B cell (primary cell): ENCODE results near the gene RAB11FIP3. TPM values are rescaled to one million over a fixed set of nuclear protein-coding genes. Genes with fewer than 3 reads are reported as not detected.

ENCODE experiments used
- ATAC-seq: fragments of 200-7000 bp; cut with Tn5 transposase; one replicate; pipeline ENCODE4 v1.10.0; 2021; ENCODE audit warnings: low read depth, mild to moderate bottlenecking, moderate number of reproducible peaks, moderate library complexity
- CTCF ChIA-PET: fragments of 350-600 bp; sonication (Branson Sonifier 250); formaldehyde crosslinking; loops from one replicate; lab custom pipeline; 2021; ENCODE audit warnings: antibody characterized with exemption, inconsistent platforms; lab: Charles Lee
- POLR2A ChIA-PET: fragments of 350-600 bp; sonication (Branson Sonifier 250); formaldehyde crosslinking; loops from one replicate; lab custom pipeline; 2021; ENCODE audit warnings: antibody characterized with exemption; lab: Charles Lee
- DNase-seq: peaks from one replicate; pipeline ENCODE4 v3.0.0; 2013
- H2AFZ ChIP-seq: 2 replicates; pipeline ENCODE4 v1.6.1; 2012; ENCODE audit warnings: mild to moderate bottlenecking, low read depth, low read length; ENCODE audit not compliant: insufficient read depth, poor library complexity, severe bottlenecking
- H3K27ac ChIP-seq, 2 donors: 1 replicate in 1 of 2; 2 replicates in 1 of 2; pipeline ENCODE4 v1.5.1; 2012 to 2013; ENCODE audit warnings: low read length in 2 of 2, mild to moderate bottlenecking in 2 of 2, moderate library complexity in 1 of 2
- H3K27me3 ChIP-seq, 4 experiments: fragments of 200-600 bp in 1 of 4; sonication (generic) in 1 of 4; replicated peaks in 1 of 4; 1 replicate in 2 of 4; 2 replicates in 2 of 4; pipeline versions ENCODE4 v1.6.1 to v1.7.0; 2013 to 2016; ENCODE audit warnings: low read length in 3 of 4, mild to moderate bottlenecking in 2 of 4, mixed read lengths in 1 of 4, moderate library complexity in 1 of 4; ENCODE audit not compliant: insufficient read depth in 4 of 4, control insufficient read depth in 3 of 4; ENCODE audit errors: control extremely low read depth in 1 of 4
- H3K36me3 ChIP-seq, 2 experiments: replicated peaks in 1 of 2; 1 replicate in 1 of 2; 2 replicates in 1 of 2; pipeline versions ENCODE4 v1.6.1 to v1.7.1; 2013; ENCODE audit warnings: low read length in 1 of 2; ENCODE audit not compliant: insufficient read depth in 2 of 2, control insufficient read depth in 1 of 2; ENCODE audit errors: control extremely low read depth in 1 of 2, extremely low read depth in 1 of 2
- H3K4me1 ChIP-seq, 2 donors: fragments of 200-600 bp in 1 of 2; sonication (generic) in 1 of 2; 1 replicate in 1 of 2; 2 replicates in 1 of 2; pipeline versions ENCODE4 v1.5.1 to v1.6.1; 2013 to 2017; ENCODE audit warnings: low read length in 2 of 2; ENCODE audit not compliant: control insufficient read depth in 2 of 2, insufficient read depth in 2 of 2
- H3K4me2 ChIP-seq: replicated peaks from 2 replicates; pipeline ENCODE3; 2012; ENCODE audit warnings: mild to moderate bottlenecking, low read depth, low read length; ENCODE audit not compliant: poor library complexity, severe bottlenecking
- H3K4me3 ChIP-seq, 5 experiments: fragments of 200-600 bp in 1 of 5; sonication (generic) in 1 of 5; 1 replicate in 3 of 5; 2 replicates in 2 of 5; pipeline versions ENCODE4 v1.5.1 to v1.7.0; 2011 to 2016; ENCODE audit warnings: low read length in 4 of 5, mild to moderate bottlenecking in 4 of 5, low read depth in 2 of 5, control low read depth in 1 of 5, moderate library complexity in 1 of 5; ENCODE audit not compliant: insufficient read depth in 1 of 5; ENCODE audit errors: control extremely low read depth in 1 of 5, extremely low read depth in 1 of 5
- H3K79me2 ChIP-seq: fragments of 200-600 bp; sonication (generic); one replicate; pipeline ENCODE4 v1.6.0; 2016; ENCODE audit warnings: low read length; ENCODE audit not compliant: control insufficient read depth, insufficient read depth
- H3K9ac ChIP-seq: fragments of 200-600 bp; sonication (generic); 2 replicates; pipeline ENCODE4 v1.6.1; 2017; ENCODE audit warnings: mild to moderate bottlenecking, low read length, moderate library complexity
- H3K9me3 ChIP-seq, 3 donors: one replicate each; pipeline versions ENCODE4 v1.6.1 to v1.7.1; 2013; ENCODE audit warnings: low read length in 2 of 3; ENCODE audit not compliant: control insufficient read depth in 2 of 3, insufficient read depth in 1 of 3; ENCODE audit errors: control extremely low read depth in 1 of 3
- H4K20me1 ChIP-seq: 2 replicates; pipeline ENCODE4 v1.6.0; 2012; ENCODE audit warnings: mild to moderate bottlenecking, low read length; ENCODE audit not compliant: insufficient read depth, control insufficient read depth, poor library complexity, severe bottlenecking
- H3K27ac Mint-ChIP-seq: one replicate; pipeline ENCODE4 v1.8.0; 2021; ENCODE audit warnings: mixed read lengths
- H3K27me3 Mint-ChIP-seq: one replicate; pipeline ENCODE4 v1.8.0; 2021; ENCODE audit warnings: mixed read lengths
- H3K4me1 Mint-ChIP-seq: one replicate; pipeline ENCODE4 v1.8.0; 2021; ENCODE audit warnings: mixed read lengths
- H3K4me3 Mint-ChIP-seq: one replicate; pipeline ENCODE4 v1.8.0; 2021; ENCODE audit warnings: mixed read lengths
- H3K9me3 Mint-ChIP-seq: one replicate; pipeline ENCODE4 v1.8.0; 2022; ENCODE audit warnings: mixed read lengths; ENCODE audit not compliant: insufficient read depth
- EZH2 ChIP-seq: IDR thresholded peaks from 2 replicates; pipeline ENCODE4 v1.6.1; 2012; ENCODE audit warnings: borderline replicate concordance, low read depth, mild to moderate bottlenecking, moderate library complexity, low read length; ENCODE audit not compliant: insufficient read depth, poor library complexity, severe bottlenecking
- whole genome bisulfite sequencing: methylation state at CpG from one replicate; pipeline ENCODE4 v1.1.5; 2013; ENCODE audit warnings: missing lambda C conversion rate; ENCODE audit not compliant: insufficient coverage; 5-methylcytosine and 5-hydroxymethylcytosine counted together
- intact Hi-C: fragments of 100-400 bp; cut with micrococcal nuclease; formaldehyde crosslinking; loops from one replicate; pipeline ENCODE4 v1.10.0; 2022
- polyA plus RNA-seq: library from polyadenylated mRNA; depleted of rRNA; stranded (reverse); fragments of >200 nt; gene quantifications from 2 replicates; pipeline ENCODE4 v1.2.3, GENCODE V29; 2012
- total RNA-seq, 2 donors: library from RNA; stranded (reverse); fragments of 120-200 nt in 1 of 2; gene quantifications; 1 replicate in 1 of 2; 2 replicates in 1 of 2; pipeline versions ENCODE4 v1.2.3 to v1.2.4, GENCODE V29; 2013 to 2022
- TF ChIP-seq, protein P1 (sequence below): fragments of 200-600 bp; IDR thresholded peaks from one replicate; pipeline ENCODE4 v1.8.0; 2022; ENCODE audit warnings: antibody characterized with exemption, mild to moderate bottlenecking

Gene RAB11FIP3
- total and polyA plus RNA-seq, 2 donors (not counting 1 experiment from before 2014, with no cell fraction given) = 24.3 to 57.2 TPM

DNA sequence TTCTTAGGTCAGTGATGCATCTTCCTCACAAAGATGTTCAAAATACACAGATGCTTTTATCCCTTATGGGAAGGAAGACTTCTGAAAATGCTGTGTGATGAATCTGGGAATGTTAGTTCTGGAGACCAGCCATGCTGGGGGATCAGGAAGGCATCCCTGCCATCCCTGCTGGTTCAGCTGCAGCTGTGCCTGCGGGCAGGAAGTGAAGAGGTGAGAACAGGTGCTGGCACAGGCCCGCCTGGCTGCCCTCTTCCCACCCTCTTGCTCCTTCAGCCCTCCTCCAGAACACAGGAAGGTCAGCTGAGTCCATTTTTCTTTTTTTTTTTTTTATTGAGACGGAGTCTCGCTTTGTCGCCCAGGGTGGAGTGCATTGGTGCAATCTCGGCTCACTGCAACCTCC, 15.2 kb downstream of the RAB11FIP3 start:
- no peaks in the 10 kb centered on the region for H3K36me3 ChIP-seq
- ChIA-PET POLR2A (no interaction called here), CTCF (no interaction called here)
- Mint-ChIP-seq H3K9me3 (no peaks in the 10 kb centered on the region), H3K4me3 (no peak overlapping the region), H3K27ac (no peak overlapping the region), H3K4me1 (peaks cover 20% of the 10 kb centered on the region), H3K27me3 (no peaks in the 10 kb centered on the region)
- WGBS = 100% methylated on average over 4 of the region's 6 CpGs
- ATAC-seq = no peak
- H3K27me3 ChIP-seq = no peaks in the 10 kb centered on the region
- H3K4me3 ChIP-seq = no peak overlapping the region
- no peaks in the 10 kb centered on the region for H3K9me3 ChIP-seq
- H3K4me2 ChIP-seq = no peak overlapping the region
- TF ChIP-seq, protein P1, sequence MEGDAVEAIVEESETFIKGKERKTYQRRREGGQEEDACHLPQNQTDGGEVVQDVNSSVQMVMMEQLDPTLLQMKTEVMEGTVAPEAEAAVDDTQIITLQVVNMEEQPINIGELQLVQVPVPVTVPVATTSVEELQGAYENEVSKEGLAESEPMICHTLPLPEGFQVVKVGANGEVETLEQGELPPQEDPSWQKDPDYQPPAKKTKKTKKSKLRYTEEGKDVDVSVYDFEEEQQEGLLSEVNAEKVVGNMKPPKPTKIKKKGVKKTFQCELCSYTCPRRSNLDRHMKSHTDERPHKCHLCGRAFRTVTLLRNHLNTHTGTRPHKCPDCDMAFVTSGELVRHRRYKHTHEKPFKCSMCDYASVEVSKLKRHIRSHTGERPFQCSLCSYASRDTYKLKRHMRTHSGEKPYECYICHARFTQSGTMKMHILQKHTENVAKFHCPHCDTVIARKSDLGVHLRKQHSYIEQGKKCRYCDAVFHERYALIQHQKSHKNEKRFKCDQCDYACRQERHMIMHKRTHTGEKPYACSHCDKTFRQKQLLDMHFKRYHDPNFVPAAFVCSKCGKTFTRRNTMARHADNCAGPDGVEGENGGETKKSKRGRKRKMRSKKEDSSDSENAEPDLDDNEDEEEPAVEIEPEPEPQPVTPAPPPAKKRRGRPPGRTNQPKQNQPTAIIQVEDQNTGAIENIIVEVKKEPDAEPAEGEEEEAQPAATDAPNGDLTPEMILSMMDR = no peak
- no peak for TF ChIP-seq EZH2
- no peak overlapping the region for H2AFZ ChIP-seq
- peaks cover 11 to 12% of the 10 kb centered on the region in 2 donors for H3K4me1 ChIP-seq
- H4K20me1 ChIP-seq = peaks cover 10% of the 10 kb centered on the region
- no peak for DNase-seq
- H3K79me2 ChIP-seq = peaks cover 75% of the 10 kb centered on the region
- intact Hi-C loops = no loop called here
- no peak overlapping the region for H3K27ac ChIP-seq
- no peak overlapping the region for H3K9ac ChIP-seq

DNA sequence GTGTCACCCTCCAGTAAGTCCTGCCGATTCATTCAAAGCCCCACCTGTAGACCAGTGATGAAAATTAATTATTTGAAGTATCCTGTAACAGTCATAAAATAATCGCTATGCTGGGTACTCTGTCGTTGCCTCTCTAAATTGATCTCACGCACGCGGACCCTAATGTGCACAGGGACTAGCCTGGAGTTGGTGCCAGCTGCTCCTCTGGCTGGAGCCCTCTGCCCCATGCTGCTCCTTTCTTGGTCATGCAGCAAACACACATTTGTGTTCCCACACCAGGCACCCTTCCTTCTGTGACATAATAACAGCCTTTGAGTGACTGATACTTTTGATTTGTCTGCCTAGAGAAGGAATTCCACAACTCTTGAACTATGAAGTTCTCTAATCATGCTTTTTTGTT, 16.0 kb downstream of the RAB11FIP3 start:
- no peak overlapping the region for H3K4me3 ChIP-seq
- Mint-ChIP-seq H3K27ac (no peak overlapping the region), H3K27me3 (no peaks in the 10 kb centered on the region), H3K4me3 (no peak overlapping the region), H3K9me3 (no peaks in the 10 kb centered on the region), H3K4me1 (peaks cover 20% of the 10 kb centered on the region)
- CTCF ChIA-PET = no interaction called here
- no peak overlapping the region for H3K4me2 ChIP-seq
- no peak overlapping the region for H3K27ac ChIP-seq
- peaks cover 18% of the 10 kb centered on the region for H4K20me1 ChIP-seq
- no peaks in the 10 kb centered on the region for H3K27me3 ChIP-seq
- H3K36me3 ChIP-seq = no peaks in the 10 kb centered on the region
- no peak for ATAC-seq
- intact Hi-C loops = no loop called here
- POLR2A ChIA-PET = no interaction called here
- H3K9ac ChIP-seq = no peak overlapping the region
- no peak for DNase-seq
- 100% methylated on average over 5 of the region's 6 CpGs for WGBS
- no peak for TF ChIP-seq EZH2
- TF ChIP-seq, protein P1 = no peak
- H3K4me1 ChIP-seq = peaks cover 11 to 12% of the 10 kb centered on the region in 2 donors
- H3K79me2 ChIP-seq = peaks cover 77% of the 10 kb centered on the region
- no peaks in the 10 kb centered on the region for H3K9me3 ChIP-seq
- H2AFZ ChIP-seq = no peak overlapping the region
